HG03460 (cell line): Measurements from ENCODE around the gene ARHGAP21.

Experiments used
- ATAC-seq: cut with Tn5 transposase; IDR thresholded peaks from one replicate; pipeline ENCODE4 v1.9.1; 2021; ENCODE audit not compliant: unreplicated experiment

Gene ARHGAP21

GRCh38 chr10:24544776-24545175 is 178.9 kb downstream of the ARHGAP21 start:
- ATAC-seq = no peak

GRCh38 chr10:24542314-24543270 is 181.1 kb downstream of the ARHGAP21 start:
- no peak for ATAC-seq

- ATAC-seq = no peak
These were observed 182.4 kb downstream of the ARHGAP21 start for GRCh38 chr10:24541239-24541753.

GRCh38 chr10:24536636-24537035 is 187.1 kb downstream of the ARHGAP21 start:
- ATAC-seq = no peak

- ATAC-seq = no peak
These were observed 189.7 kb downstream of the ARHGAP21 start for GRCh38 chr10:24533981-24534380.
